HEK293 (cell line): ENCODE data around the gene TACC2.

Experiments used
- AEBP2 ChIP-seq: fragments of 450-650 bp; formaldehyde crosslinking; IDR thresholded peaks from 2 replicates; pipeline ENCODE4 v1.5.1; 2016; ENCODE audit warnings: missing biosample characterization, missing genetic modification characterization, borderline replicate concordance
- GLIS2 ChIP-seq: fragments of 450-650 bp; formaldehyde crosslinking; IDR thresholded peaks from 2 replicates; pipeline ENCODE4 v1.5.1; 2016; ENCODE audit warnings: missing biosample characterization, missing genetic modification characterization
- IKZF3 ChIP-seq: fragments of 450-650 bp; IDR thresholded peaks from 2 replicates; pipeline ENCODE4 v1.5.0; 2018; ENCODE audit warnings: missing biosample characterization, mild to moderate bottlenecking, missing genetic modification characterization, moderate library complexity
- KLF17 ChIP-seq: fragments of 450-650 bp; formaldehyde crosslinking; IDR thresholded peaks from 2 replicates; pipeline ENCODE4 v1.5.1; 2016; ENCODE audit warnings: missing biosample characterization, missing genetic modification characterization
- KLF8 ChIP-seq: fragments of 450-650 bp; formaldehyde crosslinking; IDR thresholded peaks from 2 replicates; pipeline ENCODE4 v1.5.1; 2016; ENCODE audit warnings: missing biosample characterization, missing genetic modification characterization
- REPIN1 ChIP-seq: fragments of 450-650 bp; formaldehyde crosslinking; IDR thresholded peaks from 2 replicates; pipeline ENCODE4 v1.5.1; 2017; ENCODE audit warnings: missing biosample characterization, missing genetic modification characterization, low read depth
- REST ChIP-seq: fragments of 450-650 bp; formaldehyde crosslinking; IDR thresholded peaks from 2 replicates; pipeline ENCODE4 v1.5.1; 2016; ENCODE audit warnings: missing biosample characterization, missing genetic modification characterization
- ZBTB7A ChIP-seq: fragments of 450-650 bp; formaldehyde crosslinking; IDR thresholded peaks from 2 replicates; pipeline ENCODE4 v1.5.1; 2016; ENCODE audit warnings: low read depth, missing biosample characterization, missing genetic modification characterization
- ZFP3 ChIP-seq: fragments of 450-650 bp; formaldehyde crosslinking; IDR thresholded peaks from 2 replicates; pipeline ENCODE4 v1.5.1; 2016; ENCODE audit warnings: low read depth, missing biosample characterization, missing genetic modification characterization
- ZNF2 ChIP-seq: fragments of 450-650 bp; formaldehyde crosslinking; IDR thresholded peaks from 2 replicates; pipeline ENCODE4 v1.5.1; 2016; ENCODE audit warnings: missing biosample characterization, missing genetic modification characterization
- ZNF311 ChIP-seq: fragments of 450-650 bp; formaldehyde crosslinking; IDR thresholded peaks from 2 replicates; pipeline ENCODE4 v1.5.1; 2017; ENCODE audit warnings: missing biosample characterization, missing genetic modification characterization, borderline replicate concordance
- ZNF426 ChIP-seq: fragments of 450-650 bp; formaldehyde crosslinking; IDR thresholded peaks from 2 replicates; pipeline ENCODE4 v1.5.1; 2017; ENCODE audit warnings: missing biosample characterization, missing genetic modification characterization, mild to moderate bottlenecking, inconsistent platforms, moderate library complexity
- ZNF521 ChIP-seq: fragments of 450-650 bp; formaldehyde crosslinking; IDR thresholded peaks from 2 replicates; pipeline ENCODE4 v1.5.1; 2017; ENCODE audit warnings: missing biosample characterization, mild to moderate bottlenecking, missing genetic modification characterization
- ZNF664 ChIP-seq: fragments of 450-650 bp; formaldehyde crosslinking; IDR thresholded peaks from 2 replicates; pipeline ENCODE4 v1.5.1; 2016; ENCODE audit warnings: missing biosample characterization, missing genetic modification characterization
- TF ChIP-seq, protein P1 (sequence below): fragments of 450-650 bp; formaldehyde crosslinking; IDR thresholded peaks from 2 replicates; pipeline ENCODE4 v1.5.1; 2016; ENCODE audit warnings: missing biosample characterization, missing genetic modification characterization
- TF ChIP-seq, protein P2 (sequence below): fragments of 450-650 bp; formaldehyde crosslinking; IDR thresholded peaks from 2 replicates; pipeline ENCODE4 v1.5.1; 2016; ENCODE audit warnings: missing biosample characterization, missing genetic modification characterization

Gene TACC2

GRCh38 chr10:122142641-122143237, 153.8 kb downstream of the TACC2 start (continued):
- TF ChIP-seq AEBP2 (no peak), KLF8 (tag by site-specific recombination) (no peak), ZNF2 (tag by site-specific recombination) (no peak), REST (tag by site-specific recombination) (no peak), ZNF426 (no peak), IKZF3 (no peak), GLIS2 (tag by site-specific recombination) (peak; percentile 32; the same call in 1 of the 2 replicates), ZBTB7A (tag by site-specific recombination) (no peak), ZFP3 (tag by site-specific recombination) (no peak), REPIN1 (tag by site-specific recombination) (no peak), ZNF311 (no peak), ZNF521 (tag by site-specific recombination) (no peak), ZNF664 (tag by site-specific recombination) (no peak), KLF17 (tag by site-specific recombination) (0 out of 2 replicates have a peak, but pooled peaks have one; percentile 27)
- TF ChIP-seq, protein P1, sequence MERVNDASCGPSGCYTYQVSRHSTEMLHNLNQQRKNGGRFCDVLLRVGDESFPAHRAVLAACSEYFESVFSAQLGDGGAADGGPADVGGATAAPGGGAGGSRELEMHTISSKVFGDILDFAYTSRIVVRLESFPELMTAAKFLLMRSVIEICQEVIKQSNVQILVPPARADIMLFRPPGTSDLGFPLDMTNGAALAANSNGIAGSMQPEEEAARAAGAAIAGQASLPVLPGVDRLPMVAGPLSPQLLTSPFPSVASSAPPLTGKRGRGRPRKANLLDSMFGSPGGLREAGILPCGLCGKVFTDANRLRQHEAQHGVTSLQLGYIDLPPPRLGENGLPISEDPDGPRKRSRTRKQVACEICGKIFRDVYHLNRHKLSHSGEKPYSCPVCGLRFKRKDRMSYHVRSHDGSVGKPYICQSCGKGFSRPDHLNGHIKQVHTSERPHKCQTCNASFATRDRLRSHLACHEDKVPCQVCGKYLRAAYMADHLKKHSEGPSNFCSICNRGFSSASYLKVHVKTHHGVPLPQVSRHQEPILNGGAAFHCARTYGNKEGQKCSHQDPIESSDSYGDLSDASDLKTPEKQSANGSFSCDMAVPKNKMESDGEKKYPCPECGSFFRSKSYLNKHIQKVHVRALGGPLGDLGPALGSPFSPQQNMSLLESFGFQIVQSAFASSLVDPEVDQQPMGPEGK: peak; percentile 53
- TF ChIP-seq, protein P2, sequence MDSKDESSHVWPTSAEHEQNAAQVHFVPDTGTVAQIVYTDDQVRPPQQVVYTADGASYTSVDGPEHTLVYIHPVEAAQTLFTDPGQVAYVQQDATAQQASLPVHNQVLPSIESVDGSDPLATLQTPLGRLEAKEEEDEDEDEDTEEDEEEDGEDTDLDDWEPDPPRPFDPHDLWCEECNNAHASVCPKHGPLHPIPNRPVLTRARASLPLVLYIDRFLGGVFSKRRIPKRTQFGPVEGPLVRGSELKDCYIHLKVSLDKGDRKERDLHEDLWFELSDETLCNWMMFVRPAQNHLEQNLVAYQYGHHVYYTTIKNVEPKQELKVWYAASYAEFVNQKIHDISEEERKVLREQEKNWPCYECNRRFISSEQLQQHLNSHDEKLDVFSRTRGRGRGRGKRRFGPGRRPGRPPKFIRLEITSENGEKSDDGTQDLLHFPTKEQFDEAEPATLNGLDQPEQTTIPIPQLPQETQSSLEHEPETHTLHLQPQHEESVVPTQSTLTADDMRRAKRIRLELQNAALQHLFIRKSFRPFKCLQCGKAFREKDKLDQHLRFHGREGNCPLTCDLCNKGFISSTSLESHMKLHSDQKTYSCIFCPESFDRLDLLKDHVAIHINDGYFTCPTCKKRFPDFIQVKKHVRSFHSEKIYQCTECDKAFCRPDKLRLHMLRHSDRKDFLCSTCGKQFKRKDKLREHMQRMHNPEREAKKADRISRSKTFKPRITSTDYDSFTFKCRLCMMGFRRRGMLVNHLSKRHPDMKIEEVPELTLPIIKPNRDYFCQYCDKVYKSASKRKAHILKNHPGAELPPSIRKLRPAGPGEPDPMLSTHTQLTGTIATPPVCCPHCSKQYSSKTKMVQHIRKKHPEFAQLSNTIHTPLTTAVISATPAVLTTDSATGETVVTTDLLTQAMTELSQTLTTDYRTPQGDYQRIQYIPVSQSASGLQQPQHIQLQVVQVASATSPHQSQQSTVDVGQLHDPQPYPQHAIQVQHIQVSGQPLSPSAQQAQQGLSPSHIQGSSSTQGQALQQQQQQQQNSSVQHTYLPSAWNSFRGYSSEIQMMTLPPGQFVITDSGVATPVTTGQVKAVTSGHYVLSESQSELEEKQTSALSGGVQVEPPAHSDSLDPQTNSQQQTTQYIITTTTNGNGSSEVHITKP (tag by site-specific recombination): peak; percentile 67
